ENCODE results near the gene CIB1.
A peak's percentile ranks its signal among the peaks of the same experiment; 100 is the strongest.

CIB1 gene

GRCh38 chr15:90223441-90224165 lies 10.1 kb downstream of the CIB1 start:
- no peak for TF ChIP-seq CTCF (IDR thresholded peaks at IDR 0.05; ENCODE audit: low read length, missing control alignments)
- no peak for DNase-seq (ENCODE audit: low read depth)
- no peak overlapping the region for H3K4me3 ChIP-seq (replicated peaks; ENCODE audit: low read depth, low read length)

GRCh38 chr15:90222547-90222946 lies 11.2 kb downstream of the CIB1 start:
- no peak for TF ChIP-seq CTCF (IDR thresholded peaks at IDR 0.05; ENCODE audit: low read length, missing control alignments)
- no peak for DNase-seq (ENCODE audit: low read depth)
- H3K4me3 ChIP-seq (replicated peaks; ENCODE audit: low read depth, low read length): no peak overlapping the region

- no peak overlapping the region for H3K4me3 ChIP-seq (replicated peaks; ENCODE audit: low read depth, low read length)
- peak; percentile 93 for DNase-seq (ENCODE audit: low read depth)
- peak; percentile 92 for TF ChIP-seq CTCF (IDR thresholded peaks at IDR 0.05; ENCODE audit: low read length, missing control alignments)
Measured at GRCh38 chr15:90221246-90221900, 12.4 kb downstream of the CIB1 start.

- peak; percentile 54 for TF ChIP-seq CTCF (IDR thresholded peaks at IDR 0.05; ENCODE audit: low read length, missing control alignments)
- DNase-seq (ENCODE audit: low read depth): no peak
Measured at GRCh38 chr15:90219421-90220141, 14.2 kb downstream of the CIB1 start.

GRCh38 chr15:90217671-90218394 lies 15.9 kb downstream of the CIB1 start:
- TF ChIP-seq CTCF (IDR thresholded peaks at IDR 0.05; ENCODE audit: low read length, missing control alignments): no peak
- no peak for DNase-seq (ENCODE audit: low read depth)
- H3K4me3 ChIP-seq (replicated peaks; ENCODE audit: low read depth, low read length): no peak overlapping the region

More at GRCh38 chr15:90219421-90220141, 14.2 kb downstream of the CIB1 start:
- H3K4me3 ChIP-seq (replicated peaks; ENCODE audit: low read depth, low read length): no peak overlapping the region

- TF ChIP-seq CTCF (IDR thresholded peaks at IDR 0.05; ENCODE audit: low read length, missing control alignments): peak; percentile 34
- no peak overlapping the region for H3K4me3 ChIP-seq (replicated peaks; ENCODE audit: low read depth, low read length)
- DNase-seq (ENCODE audit: low read depth): no peak
Measured at GRCh38 chr15:90214553-90215196, 19.1 kb downstream of the CIB1 start.
